Measurements from ENCODE around the gene PLPP6.

The PLPP6 gene

GRCh38 chr9:4620057-4620765, 41.9 kb upstream of the PLPP6 start:
- CTCF ChIA-PET: interaction anchor here (0.7 to 2.7 kb wide), 5 partner anchors 8 to 18 kb away, joined by 3 to 15 read pairs (median 4); no protein-coding TSS in a partner anchor
- POLR2A ChIA-PET: no interaction called here
- TF ChIP-seq, protein P1, sequence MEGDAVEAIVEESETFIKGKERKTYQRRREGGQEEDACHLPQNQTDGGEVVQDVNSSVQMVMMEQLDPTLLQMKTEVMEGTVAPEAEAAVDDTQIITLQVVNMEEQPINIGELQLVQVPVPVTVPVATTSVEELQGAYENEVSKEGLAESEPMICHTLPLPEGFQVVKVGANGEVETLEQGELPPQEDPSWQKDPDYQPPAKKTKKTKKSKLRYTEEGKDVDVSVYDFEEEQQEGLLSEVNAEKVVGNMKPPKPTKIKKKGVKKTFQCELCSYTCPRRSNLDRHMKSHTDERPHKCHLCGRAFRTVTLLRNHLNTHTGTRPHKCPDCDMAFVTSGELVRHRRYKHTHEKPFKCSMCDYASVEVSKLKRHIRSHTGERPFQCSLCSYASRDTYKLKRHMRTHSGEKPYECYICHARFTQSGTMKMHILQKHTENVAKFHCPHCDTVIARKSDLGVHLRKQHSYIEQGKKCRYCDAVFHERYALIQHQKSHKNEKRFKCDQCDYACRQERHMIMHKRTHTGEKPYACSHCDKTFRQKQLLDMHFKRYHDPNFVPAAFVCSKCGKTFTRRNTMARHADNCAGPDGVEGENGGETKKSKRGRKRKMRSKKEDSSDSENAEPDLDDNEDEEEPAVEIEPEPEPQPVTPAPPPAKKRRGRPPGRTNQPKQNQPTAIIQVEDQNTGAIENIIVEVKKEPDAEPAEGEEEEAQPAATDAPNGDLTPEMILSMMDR (IDR thresholded peaks at IDR 0.05; ENCODE audit: control extremely low read depth, extremely low read depth, low read depth, missing control alignments): no peak
- DNase-seq (ENCODE audit: extremely low spot score): no peak

DNA sequence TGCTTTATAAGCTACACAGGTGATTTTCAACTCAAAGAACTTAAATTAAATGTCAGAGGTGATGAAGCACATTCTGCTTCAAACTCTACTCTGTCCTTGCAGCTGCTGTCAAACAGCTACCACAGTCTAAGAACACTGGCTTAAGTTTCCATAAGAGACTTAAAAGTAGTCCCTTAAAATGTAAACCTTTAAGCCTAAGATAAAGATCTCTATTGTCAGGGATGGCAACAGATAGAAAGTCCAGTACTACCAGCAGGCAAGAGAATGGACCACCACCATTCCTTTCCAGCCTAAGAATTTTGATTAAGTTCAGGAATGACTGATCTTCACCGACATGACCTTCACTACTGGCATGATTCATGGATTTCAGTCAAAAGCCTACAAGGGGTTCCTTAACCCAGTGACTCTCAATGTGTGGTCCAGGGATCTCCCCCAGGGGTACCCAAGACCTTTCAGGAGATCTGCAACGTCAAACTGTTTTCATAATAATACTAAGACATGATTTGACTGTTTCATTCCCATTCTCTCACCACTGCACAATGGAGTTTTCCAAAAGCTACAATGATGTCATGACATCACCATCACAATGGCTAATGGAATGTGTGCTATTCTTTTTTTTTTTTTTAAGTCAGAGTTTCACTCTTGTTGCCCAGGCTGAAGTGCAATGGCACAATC, 41.1 kb upstream of the PLPP6 start:
- ChIA-PET POLR2A (no interaction called here), CTCF (interaction anchor here (0.6 to 2.7 kb wide), 5 partner anchors 8 to 218 kb away, joined by 3 to 15 read pairs (median 4); no protein-coding TSS in a partner anchor)
- no peak for DNase-seq (ENCODE audit: extremely low spot score)
- TF ChIP-seq, protein P1 (IDR thresholded peaks at IDR 0.05; ENCODE audit: control extremely low read depth, extremely low read depth, low read depth, missing control alignments): no peak

- CTCF ChIA-PET: interaction anchor here (1.0 to 2.7 kb wide), 4 partner anchors 9 to 57 kb away, joined by 3 to 15 read pairs (median 8); partner anchors contain the start of gene CDC37L1
- POLR2A ChIA-PET: no interaction called here
- DNase-seq (ENCODE audit: extremely low spot score): no peak
- TF ChIP-seq, protein P1 (IDR thresholded peaks at IDR 0.05; ENCODE audit: control extremely low read depth, extremely low read depth, low read depth, missing control alignments): no peak
These were observed 40.1 kb upstream of the PLPP6 start for GRCh38 chr9:4622016-4622415.

DNA sequence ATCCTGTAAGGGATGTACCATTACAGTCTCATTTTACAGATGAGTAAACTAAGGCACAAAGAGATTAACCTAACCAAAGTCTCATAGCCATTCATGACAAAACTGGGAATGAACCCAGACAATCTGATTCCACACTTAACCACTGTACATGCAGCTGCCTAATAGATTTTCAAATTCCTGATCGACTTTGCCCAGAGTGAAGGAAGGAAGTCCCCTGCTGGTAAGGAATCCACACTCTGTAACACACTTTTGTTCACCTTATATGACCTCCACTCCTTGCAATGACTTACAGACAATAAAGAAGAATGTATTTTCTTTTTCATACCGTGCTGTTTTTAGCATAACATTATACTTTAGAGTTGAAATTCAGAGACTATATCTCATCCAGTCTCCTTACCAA, 31.3 kb upstream of the PLPP6 start:
- DNase-seq (ENCODE audit: extremely low spot score): no peak
- TF ChIP-seq, protein P1 (IDR thresholded peaks at IDR 0.05; ENCODE audit: control extremely low read depth, extremely low read depth, low read depth, missing control alignments): no peak
- POLR2A ChIA-PET: no interaction called here
- CTCF ChIA-PET: no interaction called here

- CTCF ChIA-PET: interaction anchor here (0.8 to 2.7 kb wide), 16 partner anchors 11 to 906 kb away, joined by 3 to 17 read pairs (median 6); partner anchors contain the start of gene CDC37L1
- DNase-seq (ENCODE audit: extremely low spot score): no peak
- TF ChIP-seq, protein P1 (IDR thresholded peaks at IDR 0.05; ENCODE audit: control extremely low read depth, extremely low read depth, low read depth, missing control alignments): no peak
- POLR2A ChIA-PET: no interaction called here
These were observed 23.1 kb upstream of the PLPP6 start for GRCh38 chr9:4638968-4639367.

DNA sequence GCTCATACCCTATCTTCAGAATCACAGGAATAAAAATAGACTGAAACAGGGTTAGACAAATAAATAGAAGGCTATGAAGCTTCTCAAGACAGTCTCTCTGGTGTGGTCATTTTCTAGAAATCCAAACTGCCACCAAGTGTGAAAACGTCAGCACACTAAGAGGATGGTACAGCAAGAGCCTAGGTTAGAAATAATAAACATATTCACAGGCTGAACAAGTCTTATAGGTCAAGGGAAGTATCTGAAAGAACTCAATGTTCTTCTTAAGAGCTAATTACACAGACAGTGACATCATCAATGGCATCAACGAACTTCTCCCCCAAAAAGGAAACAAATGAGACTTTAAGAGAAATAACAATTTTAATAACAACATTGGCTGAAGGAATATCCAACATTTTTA, 22.7 kb upstream of the PLPP6 start:
- TF ChIP-seq, protein P1 (IDR thresholded peaks at IDR 0.05; ENCODE audit: control extremely low read depth, extremely low read depth, low read depth, missing control alignments): no peak
- DNase-seq (ENCODE audit: extremely low spot score): no peak
- CTCF ChIA-PET: interaction anchor here (1.1 to 2.7 kb wide), 17 partner anchors 12 to 906 kb away, joined by 3 to 17 read pairs (median 5); partner anchors contain the start of gene CDC37L1
- POLR2A ChIA-PET: no interaction called here

All from GM10248 (cell line).